Natural killer cell (primary cell): ENCODE results near the gene ABHD3. TPM values are rescaled to one million over a fixed set of nuclear protein-coding genes. Genes with fewer than 3 reads are reported as not detected.

Experiments
- ATAC-seq, 3 donors: fragments of 150-1000 bp in 2 of 3; fragments of 200-7000 bp in 1 of 3; cut with Tn5 transposase; 1 replicate in 1 of 3; 2 replicates in 2 of 3; pipeline ENCODE4 v1.10.0; 2021; ENCODE audit warnings: mild to moderate bottlenecking in 2 of 3, moderate library complexity in 2 of 3
- DNase-seq, 2 donors: peaks; one replicate each; pipeline versions ENCODE4 v3.0.0 to v3.0.0-alpha.2; 2013 to 2021; ENCODE audit warnings: mixed read lengths in 1 of 2
- H3K27ac ChIP-seq: one replicate; pipeline ENCODE4 v1.5.1; 2013; ENCODE audit warnings: mild to moderate bottlenecking, low read length
- H3K27me3 ChIP-seq: one replicate; pipeline ENCODE4 v1.6.1; 2013; ENCODE audit warnings: low read length; ENCODE audit not compliant: control insufficient read depth, insufficient read depth
- H3K36me3 ChIP-seq: one replicate; pipeline ENCODE4 v1.6.1; 2013; ENCODE audit warnings: low read length; ENCODE audit not compliant: control insufficient read depth, insufficient read depth
- H3K4me1 ChIP-seq: one replicate; pipeline ENCODE4 v1.6.1; 2013; ENCODE audit warnings: low read length; ENCODE audit not compliant: control insufficient read depth, insufficient read depth
- H3K4me3 ChIP-seq: one replicate; pipeline ENCODE4 v1.5.1; 2013; ENCODE audit warnings: low read length
- H3K9me3 ChIP-seq: one replicate; pipeline ENCODE4 v1.6.1; 2013; ENCODE audit warnings: low read length; ENCODE audit not compliant: control insufficient read depth, insufficient read depth
- H3K27ac Mint-ChIP-seq, 2 donors: one replicate each; pipeline ENCODE4 v1.8.0; 2022; ENCODE audit warnings: mild to moderate bottlenecking in 2 of 2, mixed read lengths in 2 of 2, moderate library complexity in 1 of 2
- H3K27me3 Mint-ChIP-seq, 2 donors: one replicate each; pipeline ENCODE4 v1.8.0; 2022; ENCODE audit warnings: low read depth in 2 of 2, mixed read lengths in 2 of 2
- H3K36me3 Mint-ChIP-seq: one replicate; pipeline ENCODE4 v1.8.0; 2022; ENCODE audit warnings: mixed read lengths
- H3K4me1 Mint-ChIP-seq, 2 donors: one replicate each; pipeline ENCODE4 v1.8.0; 2022; ENCODE audit warnings: mixed read lengths in 2 of 2
- H3K4me3 Mint-ChIP-seq: one replicate; pipeline ENCODE4 v1.8.0; 2022; ENCODE audit warnings: mild to moderate bottlenecking, moderate library complexity, mixed read lengths
- H3K9me3 Mint-ChIP-seq, 2 donors: one replicate each; pipeline ENCODE4 v1.8.0; 2022; ENCODE audit warnings: mixed read lengths in 2 of 2
- CTCF ChIP-seq: fragments of 200-600 bp; IDR thresholded peaks from one replicate; pipeline ENCODE4 v1.8.0; 2022; ENCODE audit warnings: antibody characterized with exemption
- WGBS: methylation state at CpG from one replicate; pipeline ENCODE4 v1.1.7; 2013; ENCODE audit warnings: missing lambda C conversion rate; ENCODE audit not compliant: insufficient coverage; 5-methylcytosine and 5-hydroxymethylcytosine counted together
- intact Hi-C: fragments of 100-400 bp; cut with micrococcal nuclease; formaldehyde crosslinking; loops from one replicate; pipeline ENCODE4 v1.14.2; 2022
- total RNA-seq, 4 donors: library from RNA; stranded (reverse); fragments of 120-200 nt in 1 of 4; gene quantifications; one replicate each; pipeline versions ENCODE4 v1.2.3 to v1.2.4, GENCODE V29; 2013 to 2022

ABHD3 gene
- total RNA-seq, 3 donors from 2014 or later (not counting 1 experiment from before 2014, with no cell fraction given), result 39.9 to 47.3 (median 45.0) TPM

- no peaks in the 10 kb centered on the region for H3K4me1 ChIP-seq
- peak overlapping the region in 1 of 2 donors; percentile 7 for H3K27ac Mint-ChIP-seq
- no peak for ATAC-seq
- no peak overlapping the region for H3K4me3 Mint-ChIP-seq
- H3K9me3 Mint-ChIP-seq, result no peaks in the 10 kb centered on the region
- no peaks in the 10 kb centered on the region for H3K27me3 Mint-ChIP-seq
- no peak for DNase-seq
- no peak for TF ChIP-seq CTCF
- H3K27ac ChIP-seq, result no peak overlapping the region
- H3K27me3 ChIP-seq, result no peaks in the 10 kb centered on the region
- peaks cover 19% of the 10 kb centered on the region for H3K36me3 ChIP-seq
- no peak overlapping the region for H3K4me3 ChIP-seq
- H3K4me1 Mint-ChIP-seq, result no peaks in the 10 kb centered on the region
- no peaks in the 10 kb centered on the region for H3K36me3 Mint-ChIP-seq
- WGBS, result no CpG with 5 or more reads among the region's 2 CpGs
- intact Hi-C loops, result no loop called here
- no peaks in the 10 kb centered on the region for H3K9me3 ChIP-seq
These were observed 44.5 kb downstream of the ABHD3 start for GRCh38 chr18:21660078-21660477.

GRCh38 chr18:21656402-21656801 lies 48.2 kb downstream of the ABHD3 start:
- Histone ChIP-seq H3K9me3 (no peaks in the 10 kb centered on the region), H3K36me3 (peaks cover 14% of the 10 kb centered on the region), H3K27me3 (no peaks in the 10 kb centered on the region), H3K4me3 (no peak overlapping the region), H3K4me1 (no peaks in the 10 kb centered on the region), H3K27ac (no peak overlapping the region)
- TF ChIP-seq CTCF, result no peak
- intact Hi-C loops, result no loop called here
- Mint-ChIP-seq H3K9me3 (no peaks in the 10 kb centered on the region), H3K27me3 (no peaks in the 10 kb centered on the region), H3K36me3 (peaks cover 9% of the 10 kb centered on the region), H3K27ac (no peak overlapping the region), H3K4me3 (no peak overlapping the region), H3K4me1 (no peaks in the 10 kb centered on the region)
- no peak for ATAC-seq
- no peak for DNase-seq

- TF ChIP-seq CTCF, result no peak
- Mint-ChIP-seq H3K4me3 (no peak overlapping the region), H3K27me3 (no peaks in the 10 kb centered on the region), H3K4me1 (no peaks in the 10 kb centered on the region), H3K9me3 (no peaks in the 10 kb centered on the region), H3K27ac (no peak overlapping the region), H3K36me3 (peaks cover 9% of the 10 kb centered on the region)
- DNase-seq, result no peak
- H3K4me3 ChIP-seq, result no peak overlapping the region
- no peaks in the 10 kb centered on the region for H3K4me1 ChIP-seq
- intact Hi-C loops, result no loop called here
- WGBS, result 95% methylated on average over 3 of the region's 3 CpGs
- no peaks in the 10 kb centered on the region for H3K27me3 ChIP-seq
- ATAC-seq, result no peak
- H3K27ac ChIP-seq, result no peak overlapping the region
- peaks cover 10% of the 10 kb centered on the region for H3K36me3 ChIP-seq
- no peaks in the 10 kb centered on the region for H3K9me3 ChIP-seq
These were observed 51.2 kb downstream of the ABHD3 start for GRCh38 chr18:21653361-21653760.

DNA sequence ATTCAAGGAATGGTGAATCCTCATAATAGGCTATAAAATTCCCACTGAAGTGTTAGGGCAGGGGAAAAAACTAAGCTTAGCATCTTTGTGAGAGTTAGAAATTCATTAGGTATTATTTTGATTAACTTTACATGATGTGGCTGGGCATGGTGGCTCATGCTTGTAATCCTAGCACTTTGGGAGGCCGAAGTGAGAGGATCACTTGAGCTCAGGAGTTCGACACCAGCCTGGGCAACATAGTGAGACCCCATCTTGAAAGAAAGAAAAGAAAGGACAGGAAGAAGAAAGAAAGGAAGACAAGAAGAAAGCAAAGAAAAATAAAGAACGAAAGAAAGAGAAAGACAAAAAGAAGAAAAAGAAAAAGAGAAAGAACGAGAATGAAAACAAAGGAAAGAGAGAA lies 52.5 kb downstream of the ABHD3 start:
- Mint-ChIP-seq H3K9me3 (no peaks in the 10 kb centered on the region), H3K4me1 (no peaks in the 10 kb centered on the region), H3K4me3 (no peak overlapping the region), H3K27me3 (no peaks in the 10 kb centered on the region), H3K27ac (no peak overlapping the region), H3K36me3 (peaks cover 9% of the 10 kb centered on the region)
- Histone ChIP-seq H3K27ac (no peak overlapping the region), H3K9me3 (no peaks in the 10 kb centered on the region), H3K36me3 (peaks cover 7% of the 10 kb centered on the region), H3K4me3 (no peak overlapping the region), H3K4me1 (no peaks in the 10 kb centered on the region), H3K27me3 (no peaks in the 10 kb centered on the region)
- TF ChIP-seq CTCF, result peak; percentile 11
- DNase-seq (no peak), ATAC-seq (no peak)
- intact Hi-C loops, result no loop called here
- WGBS, result 97% methylated on average over 4 of the region's 4 CpGs
